GM13976 (cell line): ENCODE data around the gene AUTS2.

Experiments used
- DNase-seq: peaks from one replicate; pipeline ENCODE4 v3.0.0; 2012; ENCODE audit warnings: low spot score
- in situ Hi-C: fragments of 300-500 bp; cut with MboI; formaldehyde crosslinking; loops from one replicate; pipeline ENCODE4 v1.12.0; 2022; ENCODE audit warnings: low sequenced_read_pairs, mixed read lengths, inconsistent platforms; ENCODE audit not compliant: unreplicated experiment
- TF ChIP-seq, protein P1 (sequence below): IDR thresholded peaks from 2 replicates; pipeline ENCODE4 v1.5.1; 2012; ENCODE audit warnings: borderline replicate concordance, mild to moderate bottlenecking; ENCODE audit not compliant: insufficient read depth; ENCODE audit errors: extremely low read depth, missing control alignments, control extremely low read depth

Gene AUTS2

DNA sequence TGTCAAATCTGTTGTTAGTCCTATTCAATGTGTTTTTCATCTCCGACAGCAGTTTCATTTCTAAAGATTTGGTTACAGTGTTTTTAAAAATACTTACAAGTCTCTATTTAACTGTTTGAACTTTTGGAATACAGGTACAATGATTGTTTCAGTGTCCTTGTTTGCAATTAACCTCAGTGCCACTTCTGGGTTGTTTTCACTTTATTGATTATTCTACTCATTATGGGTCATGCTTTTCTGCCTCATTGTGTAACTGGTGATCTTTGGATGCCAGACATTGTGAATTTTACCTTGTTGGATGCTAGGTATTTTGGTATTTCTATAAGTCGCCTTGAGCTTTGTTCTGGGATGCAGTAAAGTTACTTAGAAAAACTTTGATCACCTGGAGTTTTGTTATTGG is 331.3 kb downstream of the AUTS2 start:
- TF ChIP-seq, protein P1, sequence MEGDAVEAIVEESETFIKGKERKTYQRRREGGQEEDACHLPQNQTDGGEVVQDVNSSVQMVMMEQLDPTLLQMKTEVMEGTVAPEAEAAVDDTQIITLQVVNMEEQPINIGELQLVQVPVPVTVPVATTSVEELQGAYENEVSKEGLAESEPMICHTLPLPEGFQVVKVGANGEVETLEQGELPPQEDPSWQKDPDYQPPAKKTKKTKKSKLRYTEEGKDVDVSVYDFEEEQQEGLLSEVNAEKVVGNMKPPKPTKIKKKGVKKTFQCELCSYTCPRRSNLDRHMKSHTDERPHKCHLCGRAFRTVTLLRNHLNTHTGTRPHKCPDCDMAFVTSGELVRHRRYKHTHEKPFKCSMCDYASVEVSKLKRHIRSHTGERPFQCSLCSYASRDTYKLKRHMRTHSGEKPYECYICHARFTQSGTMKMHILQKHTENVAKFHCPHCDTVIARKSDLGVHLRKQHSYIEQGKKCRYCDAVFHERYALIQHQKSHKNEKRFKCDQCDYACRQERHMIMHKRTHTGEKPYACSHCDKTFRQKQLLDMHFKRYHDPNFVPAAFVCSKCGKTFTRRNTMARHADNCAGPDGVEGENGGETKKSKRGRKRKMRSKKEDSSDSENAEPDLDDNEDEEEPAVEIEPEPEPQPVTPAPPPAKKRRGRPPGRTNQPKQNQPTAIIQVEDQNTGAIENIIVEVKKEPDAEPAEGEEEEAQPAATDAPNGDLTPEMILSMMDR: no peak
- in situ Hi-C loops: no loop called here
- no peak for DNase-seq

DNA sequence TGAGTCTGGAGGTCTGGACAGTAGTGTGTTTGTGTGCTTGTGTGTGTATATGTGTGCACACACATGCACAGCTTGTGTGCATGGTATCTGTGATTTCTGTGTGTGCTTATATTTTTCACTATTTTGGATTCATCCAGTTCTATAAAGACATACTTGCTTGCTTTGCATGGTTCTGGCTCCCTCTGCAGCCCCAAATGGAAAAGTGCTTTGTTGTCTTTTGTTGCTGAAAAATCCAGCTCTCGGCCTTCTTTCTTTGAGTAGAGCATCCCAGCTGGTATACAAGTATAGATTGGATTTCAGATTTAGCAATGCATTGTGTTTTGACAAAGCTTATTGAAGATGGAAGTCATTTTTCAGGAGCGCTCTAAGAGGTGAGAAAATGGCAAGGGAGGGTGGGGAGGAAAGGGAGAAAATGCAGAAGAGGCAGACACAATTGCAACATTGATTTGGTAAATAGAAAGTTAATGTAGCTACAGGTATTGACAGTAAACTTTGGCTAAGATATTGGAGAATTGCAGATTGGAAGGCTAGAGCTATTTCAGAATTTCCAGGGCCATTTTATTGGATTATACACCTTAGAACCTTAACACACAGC is 333.9 kb downstream of the AUTS2 start:
- in situ Hi-C loops: no loop called here
- DNase-seq: no peak
- TF ChIP-seq, protein P1: peak; percentile 30

DNA sequence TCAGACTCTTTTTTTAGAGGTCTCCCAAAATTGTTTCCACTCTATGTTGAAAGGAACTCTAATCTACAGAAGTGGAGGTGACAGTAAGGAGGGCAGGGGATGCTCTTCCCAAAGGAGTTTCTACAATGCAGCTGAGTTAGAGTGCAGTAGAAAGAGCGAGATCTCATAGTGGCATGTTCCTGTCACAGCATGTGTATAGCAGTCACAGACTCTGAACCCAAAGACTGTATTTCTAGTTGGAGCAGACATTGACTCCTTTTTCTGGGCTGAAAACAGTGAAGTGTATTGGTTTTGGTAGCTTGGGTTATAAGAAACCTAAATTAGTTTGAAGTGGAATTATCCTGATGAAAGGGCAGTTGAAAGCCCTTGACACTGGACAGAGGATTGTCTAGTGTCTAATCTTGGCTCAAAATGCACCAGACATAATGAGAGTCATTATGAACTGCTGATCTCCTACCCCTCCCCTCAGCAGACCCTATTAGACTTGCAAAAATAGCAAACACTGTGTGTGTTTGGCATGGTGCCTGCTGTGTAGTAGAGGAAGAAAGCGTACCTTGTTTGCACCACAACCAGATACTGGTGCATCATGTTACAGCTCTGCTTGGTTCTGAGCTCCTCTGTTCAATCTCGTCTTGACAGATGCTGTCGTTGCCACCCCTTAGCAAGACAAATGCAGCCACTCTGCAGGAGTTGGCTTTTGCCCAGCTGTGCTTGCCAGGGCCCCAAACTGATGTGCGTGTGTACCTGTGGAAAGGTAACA is 336.0 kb downstream of the AUTS2 start:
- in situ Hi-C loops: no loop called here
- TF ChIP-seq, protein P1: no peak
- no peak for DNase-seq

DNA sequence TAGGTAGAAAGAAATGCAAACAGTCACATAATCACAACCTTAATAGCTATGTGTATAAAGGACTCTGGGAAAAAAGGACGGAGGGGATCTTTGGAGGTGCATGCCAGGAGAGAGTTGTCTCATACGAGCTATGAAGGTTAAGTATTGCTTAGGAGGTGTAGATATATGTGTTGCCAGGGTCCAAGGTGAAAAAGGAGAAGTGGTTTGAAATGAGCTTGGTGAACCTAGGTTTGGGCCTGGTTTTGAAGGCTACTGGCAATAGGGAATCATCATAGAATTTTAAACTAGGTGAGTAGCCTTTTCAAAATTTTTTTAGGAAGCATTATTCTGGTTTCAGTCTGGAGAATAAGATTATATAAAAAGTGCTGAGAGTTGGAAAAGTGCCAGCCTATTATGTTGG is 336.8 kb downstream of the AUTS2 start:
- TF ChIP-seq, protein P1: no peak
- in situ Hi-C loops: no loop called here
- DNase-seq: no peak

DNA sequence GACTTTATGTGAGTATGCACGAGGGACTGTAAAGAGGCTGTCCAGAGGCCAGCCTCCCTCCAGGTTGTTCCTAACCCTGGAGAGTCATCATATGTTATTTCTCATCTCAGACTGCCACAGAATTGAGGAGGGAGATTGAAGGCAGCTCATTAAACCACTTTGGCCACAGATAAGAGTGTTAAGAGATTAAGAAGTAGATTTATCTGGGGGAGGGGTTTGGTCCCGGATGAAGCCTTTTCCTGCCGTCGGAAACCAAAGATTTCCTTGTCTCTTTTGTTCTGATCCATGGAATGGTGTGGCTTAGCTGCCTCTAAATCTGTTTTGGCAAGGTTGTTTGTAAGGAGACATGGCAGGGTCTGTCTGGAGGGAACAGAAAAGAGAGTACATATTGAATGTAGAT is 338.8 kb downstream of the AUTS2 start:
- no peak for DNase-seq
- in situ Hi-C loops: no loop called here
- TF ChIP-seq, protein P1: no peak

DNA sequence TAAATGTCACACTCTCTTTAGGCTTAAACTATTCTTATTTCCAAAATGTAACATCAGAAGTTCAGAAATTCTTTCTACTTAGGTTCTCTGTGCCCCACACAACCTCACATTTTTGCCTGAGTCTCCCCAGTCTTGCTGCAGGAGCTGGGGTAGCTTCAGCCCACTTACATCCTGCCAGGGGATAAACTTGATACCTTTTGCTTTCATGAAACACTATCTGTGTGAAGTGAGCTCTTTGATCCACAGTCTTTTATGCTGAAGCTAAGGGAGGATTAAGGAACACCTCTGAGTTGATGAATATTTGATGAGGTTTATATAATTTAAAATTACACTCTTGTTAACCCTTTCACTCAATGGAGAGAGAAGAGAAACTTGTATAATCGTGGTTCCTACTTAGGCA is 341.0 kb downstream of the AUTS2 start:
- no peak for DNase-seq

More for the DNA sequence above, 341.0 kb downstream of the AUTS2 start:
- TF ChIP-seq, protein P1: no peak
- in situ Hi-C loops: no loop called here
